Caco-2 (cell line): ENCODE data around the gene GRK1. TPM values are rescaled to one million over a fixed set of nuclear protein-coding genes. Genes with fewer than 3 reads are reported as not detected.
A peak's percentile ranks its signal among the peaks of the same experiment; 100 is the strongest.
"Not testable (repeated sequence)": the region's sequence is repeated elsewhere in the genome, so short reads cannot be mapped to it uniquely, and the experiment has no call there.

Experiments used
- BruUV-seq: library from RNA; stranded (reverse); fragments of 400-500 nt; replicated peaks from 2 replicates; lab custom pipeline; 2021; lab: Mats Ljungman, UMichigan
- CTCF ChIA-PET: fragments of 300-600 bp; sonication (Branson Sonifier 250); formaldehyde crosslinking; loops from one replicate; lab custom pipeline; 2022; ENCODE audit warnings: antibody characterized with exemption; lab: Charles Lee
- POLR2A ChIA-PET: fragments of 300-600 bp; sonication (Branson Sonifier 250); formaldehyde crosslinking; loops from one replicate; lab custom pipeline; 2022; ENCODE audit warnings: antibody characterized with exemption; lab: Charles Lee
- DNase-seq, 2 experiments: peaks; one replicate each; pipeline versions ENCODE4 v3.0.0 to v3.0.0-alpha.2; 2020 to 2022
- H3K27me3 ChIP-seq: replicated peaks from 2 replicates; pipeline ENCODE4 v1.6.0; 2011; ENCODE audit warnings: low read length; ENCODE audit not compliant: control insufficient read depth, insufficient read depth
- H3K36me3 ChIP-seq: 2 replicates; pipeline ENCODE4 v1.5.1; 2011; ENCODE audit warnings: low read length; ENCODE audit not compliant: control insufficient read depth, insufficient read depth
- H3K4me1 ChIP-seq: fragments of 250-450 bp; sonication (Bioruptor Pico); 2 replicates; pipeline ENCODE4 v1.5.1; 2020; ENCODE audit warnings: mild to moderate bottlenecking
- H3K4me3 ChIP-seq: 2 replicates; pipeline ENCODE4 v1.5.1; 2011; ENCODE audit warnings: low read depth, mild to moderate bottlenecking, control low read depth, low read length
- H3K9me3 ChIP-seq: fragments of 250-450 bp; sonication (Bioruptor Pico); 2 replicates; pipeline ENCODE4 v1.5.1; 2020; ENCODE audit warnings: mild to moderate bottlenecking, moderate library complexity
- H3K27ac Mint-ChIP-seq: one replicate; pipeline ENCODE4 v1.8.0; 2022; ENCODE audit warnings: mixed read lengths; ENCODE audit not compliant: unreplicated experiment
- H3K27me3 Mint-ChIP-seq: one replicate; pipeline ENCODE4 v1.8.0; 2022; ENCODE audit warnings: mixed read lengths; ENCODE audit not compliant: insufficient read depth, unreplicated experiment
- H3K36me3 Mint-ChIP-seq: one replicate; pipeline ENCODE4 v1.8.0; 2022; ENCODE audit warnings: mild to moderate bottlenecking, mixed read lengths; ENCODE audit not compliant: insufficient read depth, unreplicated experiment
- H3K4me1 Mint-ChIP-seq: one replicate; pipeline ENCODE4 v1.8.0; 2022; ENCODE audit warnings: low read depth, mixed read lengths; ENCODE audit not compliant: unreplicated experiment
- H3K4me3 Mint-ChIP-seq: one replicate; pipeline ENCODE4 v1.8.0; 2022; ENCODE audit warnings: mild to moderate bottlenecking, moderate library complexity, mixed read lengths; ENCODE audit not compliant: unreplicated experiment
- H3K9me3 Mint-ChIP-seq: one replicate; pipeline ENCODE4 v1.8.0; 2022; ENCODE audit warnings: mixed read lengths; ENCODE audit not compliant: unreplicated experiment
- CTCF ChIP-seq, 2 experiments: fragments of 200-600 bp in 1 of 2; IDR thresholded peaks; 1 replicate in 1 of 2; 2 replicates in 1 of 2; pipeline versions ENCODE4 v1.5.1 to v1.8.0; 2011 to 2022; ENCODE audit warnings: antibody characterized with exemption in 1 of 2, control low read depth in 1 of 2, inconsistent platforms in 1 of 2, low read depth in 1 of 2, low read length in 1 of 2, mild to moderate bottlenecking in 1 of 2, moderate library complexity in 1 of 2; ENCODE audit not compliant: insufficient read depth in 1 of 2, severe bottlenecking in 1 of 2, unreplicated experiment in 1 of 2
- intact Hi-C: fragments of 100-400 bp; cut with micrococcal nuclease; formaldehyde crosslinking; loops from one replicate; pipeline ENCODE4 v1.10.0; 2022; ENCODE audit not compliant: unreplicated experiment
- total RNA-seq: library from RNA; stranded (reverse); gene quantifications from 2 replicates; pipeline ENCODE4 v1.2.3, GENCODE V29; 2022

The GRK1 gene
- total RNA-seq, 1 experiment from 2014 or later: not detected

DNA sequence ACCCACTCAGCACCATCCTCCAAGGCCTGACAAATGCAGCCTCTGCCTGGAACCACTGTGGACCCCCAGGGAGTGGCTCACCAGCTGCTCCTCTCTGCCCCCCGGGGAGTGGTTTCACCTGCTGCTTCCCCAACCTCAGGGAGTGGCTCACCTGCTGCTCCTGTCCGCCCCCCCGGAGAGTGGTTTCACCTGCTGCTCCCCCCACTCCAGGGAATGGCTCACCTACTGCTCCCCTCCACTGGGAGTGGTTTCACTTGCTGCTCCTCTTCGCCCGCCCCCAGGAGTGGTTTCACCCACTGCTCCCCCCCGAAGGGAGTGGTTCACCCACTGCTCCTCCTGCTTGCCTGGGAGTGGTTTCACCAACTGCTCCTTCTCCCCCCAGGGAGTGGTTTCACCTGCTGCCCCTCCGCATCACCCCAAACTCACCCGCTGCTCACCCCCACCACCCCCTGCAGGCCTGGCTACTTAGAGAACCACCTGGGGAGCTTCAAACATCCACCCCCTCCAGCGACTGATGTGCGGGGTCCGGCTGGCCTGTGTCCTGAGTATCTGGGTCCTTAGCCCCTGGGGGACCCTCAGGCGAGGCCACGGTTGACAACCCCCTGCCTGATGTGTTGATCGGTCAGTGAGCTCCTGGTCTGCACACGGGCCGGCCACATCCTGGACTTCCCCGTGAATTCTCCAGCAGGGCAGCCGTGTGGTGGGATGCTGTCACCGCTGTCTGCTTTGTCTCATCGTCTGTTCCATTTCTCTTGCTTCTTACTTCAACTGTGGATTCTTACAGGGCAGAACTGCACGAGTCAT is 77.4 kb downstream of the GRK1 start:
- H3K4me1 ChIP-seq: peaks cover 14% of the 10 kb centered on the region
- no peak overlapping the region for H3K27ac Mint-ChIP-seq
- H3K4me3 ChIP-seq: no peak overlapping the region
- H3K27me3 ChIP-seq: no peaks in the 10 kb centered on the region
- peaks cover 12% of the 10 kb centered on the region for H3K4me1 Mint-ChIP-seq
- H3K27me3 Mint-ChIP-seq: no peaks in the 10 kb centered on the region
- no peak overlapping the region for H3K4me3 Mint-ChIP-seq
- TF ChIP-seq CTCF (IDR thresholded peaks at IDR 0.05; ENCODE audit: insufficient read depth in 1 of 2, low read depth in 1 of 2, low read length in 1 of 2, severe bottlenecking in 1 of 2, unreplicated experiment in 1 of 2): no peak
- POLR2A ChIA-PET: no interaction called here
- CTCF ChIA-PET: no interaction called here
- no peaks in the 10 kb centered on the region for H3K9me3 ChIP-seq
- BruUV-seq: no TSS peak
- DNase-seq: no peak
- H3K36me3 Mint-ChIP-seq: no peaks in the 10 kb centered on the region
- H3K9me3 Mint-ChIP-seq: no peaks in the 10 kb centered on the region
- H3K36me3 ChIP-seq: no peaks in the 10 kb centered on the region
- intact Hi-C loops: no loop called here

GRCh38 chr13:113745059-113745458 is 78.0 kb downstream of the GRK1 start:
- Histone ChIP-seq H3K9me3 (no peaks in the 10 kb centered on the region), H3K4me1 (peaks cover 14% of the 10 kb centered on the region), H3K27me3 (no peaks in the 10 kb centered on the region), H3K4me3 (no peak overlapping the region), H3K36me3 (no peaks in the 10 kb centered on the region)
- Mint-ChIP-seq H3K9me3 (no peaks in the 10 kb centered on the region), H3K27me3 (no peaks in the 10 kb centered on the region), H3K27ac (no peak overlapping the region), H3K4me3 (no peak overlapping the region), H3K4me1 (peaks cover 12% of the 10 kb centered on the region), H3K36me3 (no peaks in the 10 kb centered on the region)
- BruUV-seq: no TSS peak
- no peak for TF ChIP-seq CTCF (IDR thresholded peaks at IDR 0.05; ENCODE audit: insufficient read depth in 1 of 2, low read depth in 1 of 2, low read length in 1 of 2, severe bottlenecking in 1 of 2, unreplicated experiment in 1 of 2)
- DNase-seq: no peak
- POLR2A ChIA-PET: no interaction called here
- CTCF ChIA-PET: no interaction called here
- intact Hi-C loops: no loop called here

DNA sequence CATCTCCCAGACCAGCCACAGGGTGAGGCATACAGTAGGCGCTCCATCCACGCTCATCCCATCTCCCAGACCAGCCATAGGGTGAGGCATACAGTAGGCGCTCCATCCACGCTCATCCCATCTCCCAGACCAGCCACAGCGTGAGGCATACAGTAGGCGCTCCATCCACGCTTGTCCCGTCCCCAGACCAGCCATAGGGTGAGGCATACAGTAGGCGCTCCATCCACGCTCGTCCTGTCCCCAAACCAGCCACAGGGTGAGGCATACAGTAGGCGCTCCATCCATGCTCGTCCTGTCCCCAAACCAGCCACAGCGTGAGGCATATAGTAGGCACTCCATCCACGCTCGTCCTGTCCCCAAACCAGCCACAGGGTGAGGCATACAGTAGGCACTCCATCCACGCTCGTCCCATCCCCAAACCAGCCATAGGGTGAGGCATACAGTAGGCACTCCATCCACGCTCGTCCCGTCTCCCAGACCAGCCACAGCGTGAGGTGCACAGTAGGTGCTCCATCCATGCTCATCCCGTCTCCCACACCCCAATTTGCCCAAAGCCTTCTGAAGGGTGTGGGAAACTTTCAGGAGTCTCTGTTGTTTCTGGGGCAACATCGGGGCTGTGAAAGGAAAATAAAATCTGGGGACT is 78.6 kb downstream of the GRK1 start:
- CTCF ChIA-PET, BruUV-seq, intact Hi-C loops: not testable (repeated sequence)

More for the DNA sequence above, 78.6 kb downstream of the GRK1 start:
- not testable (repeated sequence) for H3K36me3 ChIP-seq, H3K27me3 ChIP-seq, H3K4me3 Mint-ChIP-seq, H3K27me3 Mint-ChIP-seq, H3K9me3 ChIP-seq, H3K9me3 Mint-ChIP-seq, H3K4me3 ChIP-seq, DNase-seq, H3K36me3 Mint-ChIP-seq
- POLR2A ChIA-PET: interaction anchor here (0.6 kb wide), 1 partner anchor 141 kb away, joined by 5 read pairs; no protein-coding TSS in a partner anchor
- Mint-ChIP-seq H3K4me1 (peaks cover 12% of the 10 kb centered on the region), H3K27ac (peak overlapping the region; percentile 26)
- peaks cover 14% of the 10 kb centered on the region for H3K4me1 ChIP-seq
